CD4-positive, alpha-beta T cell treated with Interleukin-15 for 1 hour (primary cell): ENCODE results near the gene LRRC19.
A peak's percentile ranks its signal among the peaks of the same experiment; 100 is the strongest.

ENCODE experiments used
- DNase-seq: peaks from one replicate; pipeline ENCODE4 v3.0.0-alpha.2; 2020

Gene LRRC19

GRCh38 chr9:26955921-26956859 is 49.3 kb downstream of the LRRC19 start, which contains the start of gene IFT74:
Gene IFT74, plus strand, starts transcription at chr9:26956412. Its CDS starts 5,556 bp downstream, at chr9:26961968.
- DNase-seq = peak; percentile 94

GRCh38 chr9:26955222-26955903 is 50.1 kb downstream of the LRRC19 start:
- DNase-seq = no peak

- DNase-seq = no peak
Measured at GRCh38 chr9:26954050-26954508, 51.4 kb downstream of the LRRC19 start.

GRCh38 chr9:26951794-26952193 is 53.7 kb downstream of the LRRC19 start:
- DNase-seq = no peak

- DNase-seq = no peak
Measured at GRCh38 chr9:26950521-26950920, 55.0 kb downstream of the LRRC19 start.

GRCh38 chr9:26949637-26950069 is 55.8 kb downstream of the LRRC19 start:
- no peak for DNase-seq

- DNase-seq = no peak
Measured at GRCh38 chr9:26947736-26948135, 57.7 kb downstream of the LRRC19 start.

GRCh38 chr9:26946753-26947727 is 58.4 kb downstream of the LRRC19 start, which contains the start of gene PLAA:
Gene PLAA, minus strand, starts transcription at chr9:26947242. Its CDS starts 197 bp downstream, at chr9:26947045.
- DNase-seq = peak; percentile 85

GRCh38 chr9:26945591-26945990 is 59.9 kb downstream of the LRRC19 start:
- DNase-seq = no peak
